Measurements from ENCODE around the gene NET1. TPM values are rescaled to one million over a fixed set of nuclear protein-coding genes. Genes with fewer than 3 reads are reported as not detected.
A peak's percentile ranks its signal among the peaks of the same experiment; 100 is the strongest.

The NET1 gene
- total and polyA plus RNA-seq, 10 donors = 4.6 to 19.5 (median 11.1) TPM

DNA sequence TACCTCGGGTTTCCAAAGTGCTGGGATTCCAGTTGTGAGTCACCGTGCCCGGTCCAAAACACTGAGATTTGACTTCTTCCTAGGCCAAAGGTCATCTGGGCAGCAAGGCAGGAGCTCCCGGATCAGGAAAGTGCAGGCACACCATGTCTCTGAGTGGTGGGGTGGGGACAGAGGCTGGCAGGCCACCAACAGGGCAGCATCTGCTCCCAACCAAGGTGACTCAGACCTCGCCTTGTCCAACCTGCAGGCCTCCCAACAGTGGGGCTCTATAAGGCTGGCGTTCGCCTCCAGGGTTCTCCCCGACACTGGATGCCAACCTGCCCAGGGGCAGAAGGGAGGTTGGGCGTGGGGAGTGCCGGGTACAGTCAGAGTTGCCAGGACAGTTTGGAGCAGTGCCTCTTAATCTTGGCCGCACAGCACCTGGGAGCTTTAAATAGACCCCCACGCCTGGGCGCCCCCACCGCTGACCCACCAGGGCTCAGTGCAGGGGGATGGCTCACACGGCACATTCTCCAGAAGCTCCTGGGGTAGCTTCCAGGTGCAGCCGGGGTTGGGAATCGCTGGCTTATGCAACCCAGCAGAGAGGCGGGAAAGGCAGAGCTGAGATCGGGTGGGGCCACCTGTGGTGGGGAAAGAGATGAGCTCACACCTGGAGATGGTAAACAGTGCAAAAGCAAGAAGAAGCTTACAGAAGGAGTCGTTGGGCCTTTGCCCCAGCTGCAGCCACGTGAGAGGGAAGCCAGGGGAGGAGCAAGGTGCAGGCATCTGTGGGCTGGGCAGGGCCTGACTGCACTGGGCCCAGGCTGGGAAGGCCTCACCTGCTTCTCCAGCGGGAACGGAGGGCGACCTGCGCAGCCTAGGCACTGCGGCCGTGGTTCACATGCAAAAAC lies 76.2 kb downstream of the NET1 start:
- H3K4me3 ChIP-seq = no peak overlapping the region
- peaks cover 0 to 11% (median 0%) of the 10 kb centered on the region in 6 donors for H3K4me1 ChIP-seq
- H3K27ac ChIP-seq = no peak overlapping the region
- H3K27me3 ChIP-seq (replicated peaks in 1 of 7) = peaks cover 0 to 7% (median 0%) of the 10 kb centered on the region in 7 donors
- 85 to 91% (median 89%) methylated on average over 19 to 27 of the region's 27 CpGs for WGBS, 5 donors
- DNase-seq = peak; percentile 56
- H3K9me3 ChIP-seq = peaks cover 0 to 13% (median 6%) of the 10 kb centered on the region in 8 donors
- intact Hi-C loops (cut with DNase I; ENCODE audit: low total_unique reads) = no loop called here
- TF ChIP-seq POLR2A (IDR thresholded peaks at IDR 0.05) = no peak
- TF ChIP-seq POLR2AphosphoS5 (IDR thresholded peaks at IDR 0.05) = no peak
- TF ChIP-seq, protein P1, sequence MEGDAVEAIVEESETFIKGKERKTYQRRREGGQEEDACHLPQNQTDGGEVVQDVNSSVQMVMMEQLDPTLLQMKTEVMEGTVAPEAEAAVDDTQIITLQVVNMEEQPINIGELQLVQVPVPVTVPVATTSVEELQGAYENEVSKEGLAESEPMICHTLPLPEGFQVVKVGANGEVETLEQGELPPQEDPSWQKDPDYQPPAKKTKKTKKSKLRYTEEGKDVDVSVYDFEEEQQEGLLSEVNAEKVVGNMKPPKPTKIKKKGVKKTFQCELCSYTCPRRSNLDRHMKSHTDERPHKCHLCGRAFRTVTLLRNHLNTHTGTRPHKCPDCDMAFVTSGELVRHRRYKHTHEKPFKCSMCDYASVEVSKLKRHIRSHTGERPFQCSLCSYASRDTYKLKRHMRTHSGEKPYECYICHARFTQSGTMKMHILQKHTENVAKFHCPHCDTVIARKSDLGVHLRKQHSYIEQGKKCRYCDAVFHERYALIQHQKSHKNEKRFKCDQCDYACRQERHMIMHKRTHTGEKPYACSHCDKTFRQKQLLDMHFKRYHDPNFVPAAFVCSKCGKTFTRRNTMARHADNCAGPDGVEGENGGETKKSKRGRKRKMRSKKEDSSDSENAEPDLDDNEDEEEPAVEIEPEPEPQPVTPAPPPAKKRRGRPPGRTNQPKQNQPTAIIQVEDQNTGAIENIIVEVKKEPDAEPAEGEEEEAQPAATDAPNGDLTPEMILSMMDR (IDR thresholded peaks at IDR 0.05 in 8 of 11, conservative IDR thresholded peaks at IDR 0.05 in 3 of 11) = no peak
- H3K36me3 ChIP-seq = no peaks in the 10 kb centered on the region

DNA sequence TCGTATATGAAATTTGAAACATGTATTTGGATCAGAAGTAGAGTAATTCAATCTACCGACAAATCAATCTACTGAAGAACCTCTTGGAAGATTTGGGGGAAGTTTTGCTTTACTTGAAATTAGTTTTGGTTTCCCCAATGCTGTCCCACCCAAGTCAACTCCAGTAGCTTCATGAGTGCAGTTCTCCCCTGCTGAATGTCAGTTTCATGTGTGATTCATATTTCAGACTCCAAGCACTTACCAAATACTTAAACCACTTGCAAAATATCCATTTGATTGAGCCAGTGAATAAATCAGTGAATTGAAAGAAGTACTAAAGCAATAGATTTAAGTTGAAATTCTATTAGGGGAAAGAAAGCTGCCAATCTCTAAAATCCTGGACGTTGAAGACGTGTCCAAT lies 77.7 kb downstream of the NET1 start:
- peaks cover 0 to 13% (median 6%) of the 10 kb centered on the region in 8 donors for H3K9me3 ChIP-seq
- H3K27ac ChIP-seq = no peak overlapping the region
- no peak for TF ChIP-seq POLR2A (IDR thresholded peaks at IDR 0.05)
- TF ChIP-seq, protein P1 (IDR thresholded peaks at IDR 0.05 in 8 of 11, conservative IDR thresholded peaks at IDR 0.05 in 3 of 11) = no peak
- no peak for TF ChIP-seq POLR2AphosphoS5 (IDR thresholded peaks at IDR 0.05)
- no peak for DNase-seq
- peaks cover 0 to 7% (median 0%) of the 10 kb centered on the region in 7 donors for H3K27me3 ChIP-seq (replicated peaks in 1 of 7)
- no peak overlapping the region for H3K4me3 ChIP-seq
- intact Hi-C loops (cut with DNase I; ENCODE audit: low total_unique reads) = no loop called here
- peaks cover 0 to 11% (median 0%) of the 10 kb centered on the region in 6 donors for H3K4me1 ChIP-seq
- WGBS, 5 donors = 76 to 90% (median 84%) methylated on average over 4 of the region's 4 CpGs
- H3K36me3 ChIP-seq = no peaks in the 10 kb centered on the region

DNA sequence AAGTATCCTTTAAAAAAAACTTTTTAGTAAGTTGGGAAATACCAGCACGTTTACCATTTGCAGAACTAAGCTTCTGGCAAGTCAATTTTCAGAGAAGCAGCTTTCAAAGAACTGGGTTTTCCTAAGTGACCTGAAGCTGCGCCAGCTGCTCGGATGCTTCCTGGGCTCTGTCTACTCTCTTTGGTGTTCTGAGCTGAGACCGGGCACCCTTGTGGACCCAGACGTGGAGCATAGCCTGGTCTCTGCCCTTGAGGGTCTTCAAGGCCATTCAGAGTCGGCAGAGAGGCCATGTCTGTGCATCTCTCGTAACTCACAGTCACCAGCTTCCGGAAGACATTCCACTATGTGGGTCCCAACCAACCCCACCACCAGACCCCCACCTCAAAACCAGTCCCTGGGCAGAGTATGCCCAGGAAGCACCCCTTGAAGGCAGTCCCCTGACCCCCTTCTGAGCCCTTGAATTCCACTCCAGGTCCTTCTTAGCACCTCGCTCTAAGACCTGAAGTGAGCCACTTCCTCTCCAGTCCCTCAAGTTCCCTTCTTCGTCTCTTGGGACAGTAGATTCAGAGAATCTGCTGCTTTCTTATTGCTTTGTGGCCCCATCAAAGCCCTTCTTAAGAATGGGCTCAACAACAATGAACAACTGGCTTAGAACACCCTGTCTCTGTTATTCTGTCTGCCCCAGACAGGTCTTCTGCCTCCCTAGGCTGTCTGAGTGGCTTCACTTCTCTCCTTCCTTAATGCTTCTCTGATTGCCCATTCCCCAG lies 78.5 kb downstream of the NET1 start:
- Histone ChIP-seq H3K4me3 (no peak overlapping the region), H3K36me3 (no peaks in the 10 kb centered on the region), H3K27ac (no peak overlapping the region), H3K9me3 (peaks cover 0 to 13% (median 6%) of the 10 kb centered on the region in 8 donors), H3K27me3 (replicated peaks in 1 of 7) (peaks cover 0 to 2% (median 0%) of the 10 kb centered on the region in 7 donors), H3K4me1 (peaks cover 0 to 7% (median 0%) of the 10 kb centered on the region in 6 donors)
- DNase-seq = peak; percentile 59
- 70 to 73% (median 72%) methylated on average over 10 of the region's 10 CpGs for WGBS, 5 donors
- TF ChIP-seq, protein P1 (IDR thresholded peaks at IDR 0.05 in 8 of 11, conservative IDR thresholded peaks at IDR 0.05 in 3 of 11) = no peak
- TF ChIP-seq POLR2AphosphoS5 (IDR thresholded peaks at IDR 0.05) (no peak), POLR2A (IDR thresholded peaks at IDR 0.05) (no peak)
- intact Hi-C loops (cut with DNase I; ENCODE audit: low total_unique reads) = no loop called here
